GM18870 (cell line): Measurements from ENCODE around the gene ZNF500.
"Not testable (repeated sequence)": the region's sequence is repeated elsewhere in the genome, so short reads cannot be mapped to it uniquely, and the experiment has no call there.

Experiments used
- ATAC-seq: cut with Tn5 transposase; IDR thresholded peaks from one replicate; pipeline ENCODE4 v1.9.1; 2021; ENCODE audit warnings: moderate library complexity; ENCODE audit not compliant: unreplicated experiment

The ZNF500 gene

DNA sequence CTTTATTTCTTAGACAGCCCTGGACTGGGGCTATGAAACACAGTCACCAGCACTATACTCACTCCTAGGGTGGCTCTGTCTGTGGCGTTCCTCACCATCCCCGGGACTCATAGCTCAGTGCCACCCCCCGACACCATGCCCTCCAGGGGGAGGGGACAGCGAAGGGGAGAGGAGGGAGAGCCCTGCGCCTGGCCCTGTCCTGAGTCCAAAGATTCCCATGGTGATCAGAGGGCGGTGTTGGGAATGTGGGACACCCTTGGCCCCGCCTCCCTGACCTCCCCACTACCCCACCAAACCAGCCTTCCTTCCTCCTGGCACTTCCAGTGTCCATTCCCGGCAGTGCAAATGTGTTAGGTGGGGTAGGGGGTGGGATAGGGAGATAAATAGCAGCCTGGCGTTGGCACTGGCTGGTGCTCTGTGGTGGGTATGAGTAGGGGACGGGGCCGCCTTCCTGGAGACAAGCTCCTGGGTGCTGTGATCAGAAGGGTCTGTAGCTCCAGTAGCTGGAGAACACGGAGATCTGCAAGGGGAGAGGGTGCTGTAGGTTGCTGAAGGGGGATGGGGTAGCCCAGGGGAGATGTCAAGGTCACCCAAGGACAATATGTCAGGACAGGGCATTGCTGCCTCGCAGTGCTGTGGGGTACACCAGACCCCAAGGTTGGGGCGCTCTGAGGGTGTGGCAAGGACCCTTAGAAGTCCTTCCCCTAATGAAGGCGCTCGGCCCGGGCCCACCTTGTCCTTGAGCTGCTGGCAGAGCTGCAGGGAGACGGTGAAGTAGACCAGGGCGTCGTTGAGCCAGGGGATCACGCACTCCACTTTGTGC lies 30.2 kb upstream of the ZNF500 start:
- no peak for ATAC-seq

DNA sequence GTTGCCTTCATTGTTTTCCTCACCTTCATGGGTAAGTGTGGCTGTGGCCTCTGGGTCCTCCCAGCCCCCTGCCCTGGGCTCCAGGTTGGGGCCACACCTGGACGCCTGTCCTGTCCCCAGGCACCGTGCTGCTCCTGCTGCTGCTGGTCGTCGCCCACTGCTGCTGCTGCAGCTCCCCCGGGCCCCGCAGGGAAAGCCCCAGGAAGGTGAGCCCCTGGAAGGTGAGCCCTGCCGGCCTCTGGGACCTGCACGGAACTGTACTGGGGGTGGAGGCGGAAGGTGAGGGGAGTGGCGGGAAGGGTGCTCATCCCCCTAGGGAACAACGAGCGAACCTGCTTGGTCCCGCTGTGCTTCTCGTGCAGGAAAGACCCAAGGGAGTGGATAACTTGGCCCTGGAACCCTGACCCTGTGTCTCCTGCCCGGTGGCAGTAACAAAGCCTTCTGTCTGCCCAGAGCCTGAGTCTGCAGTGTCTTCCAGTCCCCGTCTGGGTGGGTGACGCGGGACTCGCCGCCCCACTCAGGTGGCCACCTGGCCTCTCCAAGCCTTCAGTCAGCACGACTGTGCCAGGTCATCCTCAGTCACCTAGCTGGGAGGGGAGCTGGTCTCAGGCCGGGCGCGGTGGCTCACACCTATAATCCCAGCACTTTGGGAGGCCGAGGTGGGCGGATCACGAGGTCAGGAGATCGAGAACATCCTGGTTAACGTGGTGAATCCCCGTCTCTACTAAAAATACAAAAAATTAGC lies 29.0 kb upstream of the ZNF500 start:
- ATAC-seq = no peak

DNA sequence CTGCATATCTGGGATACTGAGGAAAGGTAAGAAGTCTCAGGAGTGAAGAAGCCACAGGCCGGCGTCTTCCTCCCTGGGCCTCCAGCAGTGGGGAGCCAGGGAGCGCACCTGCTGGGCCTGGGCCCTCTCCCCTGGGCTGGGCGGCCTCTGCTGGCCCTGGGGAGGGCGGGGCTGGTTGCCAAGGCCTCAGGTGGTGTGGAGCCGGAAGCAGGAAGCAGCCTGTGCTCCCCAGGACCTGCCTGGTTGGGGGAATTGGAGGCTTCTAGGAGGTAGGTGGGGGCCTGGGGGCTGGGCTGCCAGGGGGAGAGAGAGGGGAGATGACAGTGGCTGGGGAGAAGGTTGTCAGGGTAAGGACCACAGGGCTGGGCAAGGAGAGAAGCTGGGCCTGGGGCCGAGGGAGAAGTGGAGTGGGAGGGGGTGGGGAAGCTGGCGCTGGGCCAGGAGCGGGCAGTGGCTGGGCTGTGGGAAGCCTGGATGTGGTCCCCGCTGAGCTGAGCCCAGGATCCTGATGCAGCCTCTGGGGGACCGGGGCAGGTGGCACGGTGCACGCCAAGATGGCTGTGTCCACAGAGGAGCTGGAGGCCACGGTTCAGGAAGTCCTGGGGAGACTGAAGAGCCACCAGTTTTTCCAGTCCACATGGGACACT lies 28.3 kb upstream of the ZNF500 start, which contains the start of gene SMIM22:
Gene SMIM22, plus strand, starts transcription at position 189 of the 647 bp plus-strand sequence. Its CDS starts 366 bp downstream, at position 555.
- no peak for ATAC-seq

DNA sequence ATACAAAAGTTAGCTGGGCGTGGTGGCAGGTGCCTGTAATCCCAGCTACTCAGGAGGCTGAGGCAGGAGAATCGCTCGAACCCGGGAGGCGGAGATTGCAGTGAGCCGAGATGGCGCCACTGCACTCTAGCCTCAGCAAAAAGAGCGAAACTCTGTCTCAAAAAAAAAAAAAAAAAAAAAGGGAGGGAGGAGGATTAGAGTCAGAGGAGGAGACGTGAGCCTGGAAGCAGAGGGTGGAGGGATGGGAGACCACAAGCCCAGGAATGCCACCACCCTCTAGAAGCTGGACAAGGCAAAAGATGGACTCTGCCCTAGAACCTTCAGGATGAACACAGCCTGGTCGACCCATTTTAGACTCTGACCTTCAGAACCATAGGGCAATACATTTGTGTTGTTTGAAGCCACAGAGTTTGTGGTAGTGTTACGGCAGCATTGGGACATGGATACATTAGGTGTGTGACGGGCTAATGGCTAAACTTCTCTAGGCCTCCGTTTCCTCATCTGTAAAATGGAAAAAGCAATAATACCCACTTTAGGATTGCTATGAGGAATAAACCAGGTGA lies 26.1 kb upstream of the ZNF500 start:
- no peak for ATAC-seq

DNA sequence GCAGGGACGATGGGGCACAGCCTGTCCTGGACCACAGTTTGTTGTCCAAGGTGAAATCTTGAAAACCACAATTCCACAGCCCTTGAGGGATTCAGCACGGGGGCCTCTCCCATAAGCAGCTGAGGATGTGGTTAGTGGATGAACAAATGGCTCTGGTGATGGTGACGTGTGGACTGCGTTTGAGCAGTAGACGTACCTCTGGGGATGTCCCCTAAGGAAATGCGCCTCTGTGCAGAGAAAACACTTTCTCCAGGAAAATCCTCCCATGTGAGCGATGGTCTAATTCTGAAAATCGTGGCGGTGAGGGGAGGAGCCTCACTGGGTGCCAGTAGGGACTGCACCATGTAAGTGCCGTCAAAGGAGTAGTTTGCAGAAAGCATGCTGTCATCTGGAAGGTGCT lies 23.9 kb upstream of the ZNF500 start:
- ATAC-seq = no peak

DNA sequence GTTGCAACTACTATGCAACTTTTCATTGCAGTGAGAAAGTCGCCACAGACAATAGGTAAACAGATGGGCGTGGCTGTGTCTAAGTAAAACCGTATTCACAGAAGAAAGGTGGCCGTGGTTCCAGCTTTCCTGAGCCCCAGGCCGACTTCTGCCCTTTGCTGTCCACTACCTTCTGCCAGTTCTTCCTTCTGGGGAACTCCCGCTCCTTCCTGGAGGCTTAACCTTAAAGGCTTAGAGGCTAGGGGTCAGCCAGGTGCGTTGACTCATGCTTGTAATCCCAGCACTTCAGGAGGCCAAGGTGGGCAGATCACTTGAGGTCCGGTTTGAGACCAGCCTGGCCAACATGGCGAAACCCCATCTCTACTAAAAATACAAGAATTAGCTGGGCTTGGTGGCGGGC lies 23.3 kb upstream of the ZNF500 start:
- no peak for ATAC-seq

DNA sequence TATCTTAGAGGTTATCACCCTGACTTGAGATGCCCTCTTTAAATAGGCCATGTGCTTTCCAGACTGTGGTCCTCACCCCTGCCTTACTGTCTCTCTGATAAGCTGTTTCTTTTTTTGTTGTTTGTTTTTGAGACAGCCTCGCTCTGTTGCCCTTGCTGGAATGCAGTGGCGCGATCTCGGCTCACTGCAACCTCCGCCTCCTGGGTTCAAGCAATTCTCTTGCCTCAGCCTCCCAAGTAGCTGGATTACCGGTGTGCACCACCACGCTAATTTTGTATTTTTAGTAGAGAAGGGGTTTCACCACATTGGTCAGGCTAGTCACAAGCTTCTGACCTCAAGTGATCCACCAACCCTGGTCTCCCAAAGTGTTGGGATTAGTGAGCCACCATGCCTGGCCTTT lies 21.9 kb upstream of the ZNF500 start:
- ATAC-seq = no peak

DNA sequence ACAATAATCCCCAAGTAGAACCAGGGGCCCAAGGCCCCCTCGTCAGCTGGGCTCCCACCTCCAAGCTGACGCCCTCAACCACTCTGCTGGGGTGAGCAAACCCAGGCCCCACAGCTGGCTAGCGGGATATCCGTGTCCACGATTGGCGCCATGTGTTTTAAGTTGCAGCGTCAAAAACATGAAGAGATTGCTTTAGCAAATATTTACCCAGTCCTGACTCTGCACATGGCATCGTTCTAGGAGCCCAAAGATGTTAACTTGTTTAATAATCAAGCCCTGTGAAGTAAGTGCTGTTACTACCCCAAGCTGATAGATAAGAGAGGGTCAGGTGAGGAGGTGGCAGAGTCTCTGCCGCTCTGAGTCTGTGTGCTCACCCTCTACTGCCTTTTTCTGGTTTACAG lies 21.5 kb upstream of the ZNF500 start:
- ATAC-seq = no peak

DNA sequence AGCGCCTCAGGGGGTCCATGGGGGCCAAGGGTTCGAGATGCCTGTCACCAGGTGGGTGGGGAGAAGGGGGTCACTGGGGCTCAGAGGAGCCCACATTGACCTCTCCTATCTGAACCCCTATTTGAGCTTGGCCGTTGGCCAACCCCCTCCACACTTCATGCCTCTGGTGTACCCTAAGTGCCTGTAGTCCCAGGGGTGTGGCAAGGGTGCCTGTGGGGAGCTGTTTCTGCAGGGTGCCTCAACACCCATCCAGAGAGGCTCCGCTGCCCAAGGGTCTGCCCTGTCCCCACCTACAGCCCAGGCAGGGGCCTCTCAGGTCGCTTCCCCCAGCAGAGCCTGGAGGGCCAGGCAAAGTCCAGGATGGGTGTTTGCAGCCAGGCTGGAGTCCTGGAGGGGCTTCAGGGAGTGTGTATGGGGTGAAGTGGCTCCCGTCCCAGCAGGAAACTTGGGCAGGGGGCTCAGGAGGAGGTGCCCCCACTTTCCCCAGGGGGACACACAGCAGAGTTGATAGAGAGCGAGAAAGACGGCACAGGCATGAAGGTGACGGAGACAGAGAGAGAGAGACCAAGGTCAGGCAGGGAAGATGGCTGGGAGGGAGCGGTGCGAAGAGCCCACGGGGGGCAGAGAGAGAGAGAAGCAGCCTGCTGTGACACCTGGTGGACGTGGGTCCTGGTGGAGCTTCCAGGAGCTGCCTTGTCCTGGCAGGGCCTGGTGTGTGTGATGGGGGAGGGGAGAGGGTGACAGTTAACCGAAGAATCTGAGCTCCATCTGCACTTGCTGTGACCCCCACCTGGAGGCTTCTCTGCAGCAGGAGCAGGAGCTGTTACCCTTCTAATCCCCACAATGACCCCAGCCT lies 20.9 kb upstream of the ZNF500 start, which contains the start of gene SEPTIN12:
Gene SEPTIN12, minus strand, starts transcription at position 719 of the 856 bp plus-strand sequence. Its CDS starts 700 bp downstream, at position 19.
- ATAC-seq = no peak

DNA sequence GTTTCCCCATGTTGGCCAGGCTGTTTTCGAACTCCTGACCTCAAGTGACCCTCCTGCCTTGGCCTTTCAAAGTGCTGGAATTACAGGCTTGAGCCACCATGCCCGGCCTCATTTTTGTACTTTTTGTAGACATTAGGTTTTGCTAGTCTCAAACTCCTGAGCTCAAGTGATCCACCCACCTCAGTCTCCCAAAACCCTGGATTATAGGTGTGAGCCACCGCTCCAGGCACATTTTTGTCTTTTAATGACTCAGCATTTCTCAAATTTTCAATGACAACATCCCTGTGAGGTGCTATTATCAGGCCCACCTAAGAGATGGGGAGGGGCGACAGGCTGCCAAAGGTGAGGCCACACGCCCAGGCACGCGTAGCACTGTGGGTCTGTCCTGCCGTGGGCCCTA lies 20.1 kb upstream of the ZNF500 start:
- no peak for ATAC-seq

DNA sequence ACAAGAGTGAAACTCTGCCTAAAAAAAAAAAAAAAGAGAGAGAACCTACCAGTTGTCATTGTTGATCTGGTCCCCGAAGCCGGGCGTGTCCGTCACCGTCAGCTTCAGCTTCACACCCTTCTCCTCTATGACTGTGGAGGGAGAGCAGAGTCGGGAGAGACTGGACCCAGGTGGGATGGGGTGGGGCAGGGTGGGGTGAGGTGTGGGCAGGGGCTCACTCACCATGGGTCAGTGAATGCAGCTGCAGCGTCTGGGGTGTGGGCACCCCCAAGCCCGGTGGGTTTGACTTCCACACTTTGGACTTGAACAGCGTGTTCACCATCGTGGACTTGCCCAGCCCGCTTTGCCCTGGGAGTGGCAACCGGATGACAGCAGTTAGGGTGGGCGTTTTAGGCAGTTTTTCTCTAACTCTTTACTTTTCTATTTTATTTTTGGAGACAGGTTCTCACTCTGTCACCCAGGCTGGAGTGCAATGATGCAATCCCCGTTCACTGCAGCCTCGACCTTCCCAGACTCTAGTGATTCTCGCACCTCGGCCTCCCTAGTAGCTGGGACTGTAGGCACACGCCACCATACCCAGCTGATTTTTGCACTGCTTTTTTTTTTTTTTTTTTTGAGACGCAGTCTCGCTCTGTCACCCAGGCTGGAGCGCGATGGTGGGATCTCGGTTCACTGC lies 18.9 kb upstream of the ZNF500 start:
- no peak for ATAC-seq

DNA sequence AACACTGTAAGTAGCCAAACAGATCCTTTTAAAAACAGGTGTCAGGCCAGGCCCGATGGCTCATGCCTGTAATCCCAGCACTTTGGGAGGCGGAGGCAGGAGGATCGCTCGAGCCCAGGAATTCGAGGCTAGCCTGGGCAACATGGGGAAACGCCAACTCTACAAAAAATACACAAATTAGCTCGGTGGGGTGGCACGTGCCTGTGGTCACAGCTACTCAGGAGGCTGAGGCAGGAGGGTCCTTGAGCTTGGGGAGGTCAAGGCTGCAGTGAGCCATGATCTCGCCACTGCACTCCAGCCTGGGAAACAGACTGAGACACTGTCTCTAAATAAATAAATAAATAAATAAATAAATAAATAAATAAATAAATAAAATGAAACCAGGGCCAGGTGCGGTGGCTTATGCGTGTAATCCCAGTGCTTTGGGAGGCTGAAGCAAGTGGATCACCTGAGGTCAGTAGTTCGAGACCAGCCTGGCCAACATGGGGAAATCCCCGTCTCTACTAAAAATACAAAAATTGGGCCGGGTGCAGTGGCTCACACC lies 17.6 kb upstream of the ZNF500 start:
- not testable (repeated sequence) for ATAC-seq

DNA sequence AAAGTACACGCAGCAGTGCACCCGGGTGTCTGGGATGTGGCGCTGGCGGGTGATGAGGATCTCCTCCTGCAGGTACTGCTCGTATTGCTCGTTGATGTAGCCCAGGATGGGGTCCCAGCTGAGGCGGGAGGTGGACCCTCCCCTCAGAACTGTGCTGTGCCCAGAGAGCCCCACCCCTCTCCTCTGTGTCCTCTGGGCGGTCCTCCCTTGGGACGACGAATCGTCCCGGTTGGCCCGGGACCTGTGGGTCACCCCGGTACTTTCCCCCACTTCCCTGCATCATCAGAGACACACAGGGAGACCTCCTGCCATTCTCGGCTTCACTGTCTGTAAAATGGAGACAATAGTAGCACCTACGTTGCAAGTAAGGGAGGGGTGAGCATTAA lies 17.0 kb upstream of the ZNF500 start:
- no peak for ATAC-seq

DNA sequence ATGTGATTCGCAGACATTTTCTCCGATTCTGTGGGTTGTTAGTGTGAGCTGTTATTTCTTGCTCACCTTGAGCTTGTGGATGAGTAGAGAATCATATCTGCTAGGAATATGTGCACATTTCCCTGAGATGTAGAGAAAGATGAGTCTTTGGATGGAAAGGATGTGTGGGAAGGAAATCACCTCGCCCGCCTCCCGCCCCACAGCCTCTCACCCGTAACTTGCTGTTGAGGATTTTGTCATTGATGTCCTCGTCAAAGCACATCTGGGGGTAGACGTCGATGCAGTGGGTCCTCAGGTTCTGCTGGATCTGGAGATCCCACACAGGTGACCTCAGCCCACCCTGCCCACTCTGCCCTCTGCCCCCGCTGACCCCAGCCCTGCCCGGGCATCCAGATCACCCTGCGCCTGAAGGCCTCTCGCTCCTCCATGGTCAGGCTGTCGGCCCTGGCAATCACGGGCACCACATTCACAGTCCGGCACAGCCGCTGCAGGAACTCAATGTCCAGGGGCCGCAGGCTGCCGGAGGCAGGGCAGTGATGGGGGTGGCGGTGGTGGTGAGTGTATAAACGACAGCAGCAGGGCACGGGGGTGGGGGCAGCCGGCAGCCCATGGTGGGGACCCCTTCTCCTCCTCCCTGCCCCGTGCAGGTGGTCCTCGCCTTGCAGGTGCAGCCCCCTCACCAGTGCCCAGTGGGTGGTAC lies 16.4 kb upstream of the ZNF500 start:
- ATAC-seq = no peak

DNA sequence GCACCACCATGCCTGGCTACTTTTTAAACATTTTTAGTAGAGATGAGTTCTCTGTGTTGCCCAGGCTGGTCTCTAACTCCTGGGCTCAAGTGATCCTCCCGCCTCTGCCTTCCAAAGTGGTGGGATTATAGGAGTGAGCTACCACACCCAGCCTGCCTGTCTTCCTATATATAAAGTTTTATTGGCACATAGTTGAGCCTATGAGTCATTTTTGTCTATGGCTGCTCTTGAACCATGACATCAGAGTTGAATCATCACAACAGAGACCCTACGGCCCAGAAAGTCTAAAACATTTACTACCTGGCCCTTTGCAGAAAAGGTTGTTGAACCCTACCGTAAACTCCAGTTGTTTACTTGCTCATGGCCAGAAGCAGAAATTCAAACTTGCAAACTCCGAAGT lies 13.3 kb upstream of the ZNF500 start:
- no peak for ATAC-seq

DNA sequence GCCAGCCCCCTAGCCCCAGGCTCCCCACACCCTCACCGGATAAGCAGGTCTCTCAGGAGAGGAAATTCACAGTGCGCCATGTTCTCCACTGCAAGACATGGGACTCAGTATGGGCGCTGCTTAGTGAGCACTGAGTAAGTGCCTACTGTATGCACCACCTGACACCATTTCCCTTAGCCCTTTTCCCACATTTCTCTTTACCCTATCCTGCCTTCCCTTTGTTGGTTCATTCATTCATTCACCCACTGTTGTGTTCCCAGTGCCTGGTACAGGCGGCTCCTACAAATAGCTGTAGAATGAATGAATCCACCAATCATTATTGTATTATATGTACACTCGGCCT lies 11.1 kb upstream of the ZNF500 start:
- ATAC-seq = no peak

DNA sequence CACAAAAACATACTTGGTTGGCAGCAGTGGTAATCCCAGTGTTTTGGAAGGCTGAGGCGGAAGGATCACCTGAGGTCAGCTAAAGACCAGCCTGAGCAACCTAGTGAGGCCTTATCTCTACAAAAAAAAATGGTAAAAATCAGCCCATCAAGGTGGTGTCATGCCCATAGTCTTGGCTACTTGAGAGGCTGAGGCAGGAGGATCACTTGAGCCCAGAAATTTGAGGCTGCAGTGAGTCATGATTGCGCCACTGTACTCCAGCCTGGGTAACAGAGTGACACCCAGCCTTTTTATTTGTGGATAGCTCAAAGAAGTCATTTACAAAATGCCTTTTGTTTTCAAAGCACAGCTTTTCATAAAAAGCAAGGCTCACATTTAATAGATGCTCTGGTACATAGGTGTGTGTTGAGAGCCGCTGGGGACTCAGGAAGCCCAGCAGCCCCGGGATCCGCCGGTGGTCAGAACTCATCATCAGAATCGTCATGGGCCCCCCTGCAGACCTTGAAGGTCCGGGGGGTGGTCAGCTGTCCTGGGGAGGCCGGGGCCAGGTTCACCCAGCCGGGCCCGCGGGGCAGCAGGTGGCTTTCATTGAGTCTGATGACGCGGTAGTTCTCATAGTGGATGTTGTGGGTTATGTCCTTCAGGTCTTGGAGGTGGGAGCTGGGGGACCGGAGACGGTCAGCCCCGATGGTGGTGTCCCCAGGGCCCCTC lies 10.5 kb upstream of the ZNF500 start:
- ATAC-seq = no peak

DNA sequence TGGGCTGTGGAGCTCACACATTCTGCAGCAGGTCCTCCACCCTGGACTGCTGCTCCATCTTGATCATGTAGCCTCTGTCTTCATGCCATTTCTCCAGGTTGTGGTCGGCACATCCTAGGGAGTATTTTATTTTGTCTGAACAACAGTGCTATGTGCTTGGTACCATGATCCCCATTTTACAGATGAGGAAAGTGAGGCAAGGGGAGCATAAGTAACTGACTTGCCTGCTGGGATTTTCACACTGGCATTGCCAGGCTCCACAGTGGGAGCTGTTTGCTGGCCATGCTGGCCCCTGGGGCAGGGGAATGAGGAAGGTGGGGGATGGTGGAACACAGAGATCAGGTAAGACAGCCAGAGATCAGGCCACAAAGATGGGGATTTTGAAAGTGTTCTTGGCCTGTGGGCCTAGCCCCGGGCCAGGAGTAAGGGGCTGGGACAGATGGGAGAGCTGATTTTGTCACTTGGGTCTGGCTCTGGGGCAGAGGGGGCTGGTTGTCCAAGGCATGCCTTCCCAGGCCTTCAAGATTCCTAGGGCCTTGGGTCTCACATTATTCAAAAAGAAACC lies 9.3 kb upstream of the ZNF500 start:
- ATAC-seq = no peak
